HG02571 (cell line): ENCODE measurements around the gene C2CD4D.

Experiments used
- ATAC-seq: cut with Tn5 transposase; IDR thresholded peaks from one replicate; pipeline ENCODE4 v1.9.1; 2021; ENCODE audit warnings: mild to moderate bottlenecking, moderate library complexity; ENCODE audit not compliant: unreplicated experiment

Gene C2CD4D

GRCh38 chr1:151835596-151835995 is 4.0 kb downstream of the C2CD4D start:
- ATAC-seq = no peak

GRCh38 chr1:151834239-151834638 is 5.4 kb downstream of the C2CD4D start:
- ATAC-seq = no peak

GRCh38 chr1:151833172-151833900 is 6.3 kb downstream of the C2CD4D start:
- ATAC-seq = no peak

GRCh38 chr1:151832318-151832980 is 7.2 kb downstream of the C2CD4D start:
- ATAC-seq = no peak

- no peak for ATAC-seq
Observed at GRCh38 chr1:151831605-151832004, 8.0 kb downstream of the C2CD4D start, which contains the start of gene RORC. Gene RORC, minus strand, starts transcription at chr1:151831802. Its CDS starts 38 bp downstream, at chr1:151831764.

- no peak for ATAC-seq
Observed at GRCh38 chr1:151831256-151831591, 8.4 kb downstream of the C2CD4D start.

GRCh38 chr1:151830055-151830454 is 9.6 kb downstream of the C2CD4D start:
- no peak for ATAC-seq

GRCh38 chr1:151829352-151830046 is 10.1 kb downstream of the C2CD4D start:
- ATAC-seq = no peak

GRCh38 chr1:151828921-151829320 is 10.7 kb downstream of the C2CD4D start:
- ATAC-seq = no peak

- ATAC-seq = no peak
Observed at GRCh38 chr1:151827853-151828252, 11.8 kb downstream of the C2CD4D start.

- ATAC-seq = no peak
Observed at GRCh38 chr1:151825751-151826660, 13.6 kb downstream of the C2CD4D start.

- ATAC-seq = no peak
Observed at GRCh38 chr1:151825204-151825603, 14.4 kb downstream of the C2CD4D start.

- no peak for ATAC-seq
Observed at GRCh38 chr1:151823175-151823574, 16.4 kb downstream of the C2CD4D start.

- ATAC-seq = no peak
Observed at GRCh38 chr1:151822404-151822803, 17.2 kb downstream of the C2CD4D start.

GRCh38 chr1:151820940-151821339 is 18.7 kb downstream of the C2CD4D start:
- no peak for ATAC-seq

- ATAC-seq = no peak
Observed at GRCh38 chr1:151819976-151820623, 19.5 kb downstream of the C2CD4D start.

- no peak for ATAC-seq
Observed at GRCh38 chr1:151819227-151819835, 20.3 kb downstream of the C2CD4D start.

GRCh38 chr1:151817353-151817730 is 22.3 kb downstream of the C2CD4D start:
- ATAC-seq = no peak

- ATAC-seq = no peak
Observed at GRCh38 chr1:151816548-151817352, 22.9 kb downstream of the C2CD4D start.
